Heart right ventricle (tissue), 16 donors: ENCODE results near the gene CAVIN2. TPM values are rescaled to one million over a fixed set of nuclear protein-coding genes. Genes with fewer than 3 reads are reported as not detected.

Experiments
- ATAC-seq, 8 donors: fragments of 200-7000 bp; cut with Tn5 transposase; one replicate each; pipeline ENCODE4 v1.9.1; 2020; ENCODE audit warnings: mild to moderate bottlenecking in 8 of 8, moderate library complexity in 8 of 8, moderate number of reproducible peaks in 1 of 8
- DNase-seq, 2 donors: peaks; one replicate each; pipeline ENCODE4 v3.0.0-alpha.2; 2020
- H3K27ac ChIP-seq, 10 donors: fragments of 200-600 bp; sonication (generic) in 2 of 10; one replicate each; pipeline versions ENCODE4 v1.5.0 to v1.8.0; 2020 to 2022; ENCODE audit warnings: mild to moderate bottlenecking in 3 of 10
- H3K27me3 ChIP-seq, 7 donors: fragments of 200-600 bp; one replicate each; pipeline ENCODE4 v1.8.0; 2021 to 2022; ENCODE audit warnings: mild to moderate bottlenecking in 2 of 7
- H3K36me3 ChIP-seq, 9 donors: fragments of 200-600 bp; sonication (generic) in 1 of 9; one replicate each; pipeline versions ENCODE4 v1.5.0 to v1.8.0; 2020 to 2022; ENCODE audit warnings: mild to moderate bottlenecking in 2 of 9
- H3K4me1 ChIP-seq, 9 donors: fragments of 200-600 bp; sonication (generic) in 1 of 9; one replicate each; pipeline versions ENCODE4 v1.5.0 to v1.8.0; 2020 to 2022; ENCODE audit warnings: mild to moderate bottlenecking in 4 of 9
- H3K4me3 ChIP-seq, 10 donors: fragments of 200-600 bp; sonication (generic) in 2 of 10; one replicate each; pipeline versions ENCODE4 v1.5.0 to v1.8.0; 2020 to 2022; ENCODE audit warnings: mild to moderate bottlenecking in 7 of 10, moderate library complexity in 2 of 10
- H3K9me3 ChIP-seq, 11 donors: fragments of 200-600 bp in 10 of 11; sonication (generic) in 2 of 11; one replicate each; pipeline versions ENCODE4 v1.5.0 to v1.8.0; 2013 to 2022; ENCODE audit warnings: mild to moderate bottlenecking in 2 of 11, control low read depth in 1 of 11, moderate library complexity in 1 of 11
- WGBS, 2 donors: extraction: QIAGEN DNeasy Blood & Tissue Kit; methylation state at CpG; one replicate each; pipeline ENCODE4 v1.1.7; 2013; ENCODE audit warnings: inconsistent platforms in 1 of 2; 5-methylcytosine and 5-hydroxymethylcytosine counted together
- intact Hi-C, 10 donors: fragments of 100-400 bp; cut with DNase I; formaldehyde crosslinking; loops; one replicate each; pipeline versions ENCODE4 v1.11.1 to v1.14.2; 2022
- polyA plus RNA-seq, 2 donors: library from polyadenylated mRNA; stranded (reverse); fragments of 200-250 nt; gene quantifications; one replicate each; pipeline ENCODE4 v1.2.3, GENCODE V29; 2013
- total RNA-seq, 10 donors: library from RNA; stranded (reverse); fragmentation: NEBNext Ultra II Directional in 3 of 10; extraction: Animal tissue kit (Norgen Biotek cat#: 25700) in 3 of 10; gene quantifications; one replicate each; pipeline versions ENCODE4 v1.2.1 to v1.2.4, GENCODE V29; 2021 to 2023
- TF ChIP-seq, protein P1 (sequence below), 9 donors: fragments of 200-600 bp; sonication (generic) in 2 of 9; IDR thresholded peaks; one replicate each; pipeline versions ENCODE4 v1.5.0 to v1.8.0; 2021 to 2022; ENCODE audit warnings: antibody characterized with exemption in 9 of 9, mild to moderate bottlenecking in 5 of 9, moderate library complexity in 1 of 9
- donor health status: Arrhythmogenic right ventricular cardiomyopathy.
- donor health status: ischemic (EF 13 %, LVEDD 7.1; RV severe dilation, severe dysfunction).
- donor health status: healthy with polysubstance abuse.
- donor health status: DM: no; HTN: yes; CAD: no.
- donor health status: DM: no; HTN: no; CAD: no.
- donor health status: ischemic (EF 25% LVEDD 6.9; RV normal size, moderate dysfunction).
- donor health status: ischemic (EF 25% LVEDD 5.7; RV mildly dilated, moderate dysfunction).
- donor health status: healthy.
- donor health status: DM: yes; HTN: yes; CAD: no.
- donor health status: Ischemic cardiomyopathy.
- donor health status: ischemic (EF 35%, LVEDD 5.7; RV mildly dilated, moderate dysfunction).
- donor health status: nonischemic (EF 11% LVEDD 7.7; RV severe dilation, severe dysfunction).
- donor health status: DM: yes; HTN: yes; CAD: no.
- donor health status: PGD.
- donor health status: ischemic (EF 29% LVEDD 5.4; RV normal size, mild dysfunction).
- donor health status: nonischemic (EF 23%, LVEDD 6.1; RV moderate dilation, normal function).

Gene CAVIN2
- total and polyA plus RNA-seq, 12 donors: 31.5 to 126 (median 91.3) TPM

DNA sequence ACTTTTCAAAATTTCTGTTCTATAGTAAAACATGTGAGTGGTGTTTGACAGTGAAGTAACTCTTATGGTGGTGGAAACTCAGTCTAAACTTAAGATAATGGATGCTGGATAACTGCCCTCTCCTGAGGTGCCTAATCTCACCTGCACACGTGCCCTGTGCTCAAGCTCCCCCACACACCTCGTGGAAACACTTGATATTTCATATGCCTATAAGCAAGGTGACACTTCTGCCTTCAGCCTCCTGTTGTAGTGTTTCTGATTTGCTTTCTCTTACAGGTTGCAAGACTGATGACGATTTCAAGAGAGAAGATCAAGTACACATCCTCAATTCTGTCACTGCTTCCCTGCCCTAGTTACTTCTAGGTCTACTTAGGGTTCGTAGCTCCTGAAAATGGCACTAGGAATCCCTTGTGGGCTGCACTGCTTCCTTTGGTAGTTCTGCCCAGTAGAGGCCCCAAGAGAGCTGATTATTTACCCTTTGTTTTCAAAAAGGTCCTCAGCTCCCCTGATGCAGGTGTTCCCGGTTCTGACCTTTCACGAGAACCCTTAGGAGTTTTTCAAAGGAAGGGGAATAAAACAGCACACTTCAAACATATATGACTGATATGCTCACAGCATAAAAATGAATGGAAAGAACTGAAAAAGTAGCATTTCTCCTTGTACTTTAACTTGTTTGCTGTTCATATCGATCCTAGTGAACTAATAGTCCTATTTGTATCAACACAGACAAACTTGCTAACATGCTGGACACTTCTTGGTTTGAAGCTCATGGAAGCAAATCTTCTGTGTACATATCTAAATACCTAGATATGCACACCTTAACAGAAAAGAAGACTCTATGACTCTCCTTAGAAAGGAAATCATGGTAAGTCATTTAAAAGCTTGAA, 6.7 kb downstream of the CAVIN2 start:
- ATAC-seq: no peak
- no peaks in the 10 kb centered on the region for H3K9me3 ChIP-seq
- intact Hi-C loops: loop anchor here in 4 of 10 donors (10.0 kb wide), 2 partner anchors 65 to 185 kb away; no protein-coding TSS in a partner anchor
- WGBS, 2 donors: 34 to 38% methylated on average over 7 of the region's 7 CpGs
- H3K4me1 ChIP-seq: peaks cover 4 to 88% (median 70%) of the 10 kb centered on the region in 9 donors
- H3K27me3 ChIP-seq: no peaks in the 10 kb centered on the region
- DNase-seq: no peak
- TF ChIP-seq, protein P1, sequence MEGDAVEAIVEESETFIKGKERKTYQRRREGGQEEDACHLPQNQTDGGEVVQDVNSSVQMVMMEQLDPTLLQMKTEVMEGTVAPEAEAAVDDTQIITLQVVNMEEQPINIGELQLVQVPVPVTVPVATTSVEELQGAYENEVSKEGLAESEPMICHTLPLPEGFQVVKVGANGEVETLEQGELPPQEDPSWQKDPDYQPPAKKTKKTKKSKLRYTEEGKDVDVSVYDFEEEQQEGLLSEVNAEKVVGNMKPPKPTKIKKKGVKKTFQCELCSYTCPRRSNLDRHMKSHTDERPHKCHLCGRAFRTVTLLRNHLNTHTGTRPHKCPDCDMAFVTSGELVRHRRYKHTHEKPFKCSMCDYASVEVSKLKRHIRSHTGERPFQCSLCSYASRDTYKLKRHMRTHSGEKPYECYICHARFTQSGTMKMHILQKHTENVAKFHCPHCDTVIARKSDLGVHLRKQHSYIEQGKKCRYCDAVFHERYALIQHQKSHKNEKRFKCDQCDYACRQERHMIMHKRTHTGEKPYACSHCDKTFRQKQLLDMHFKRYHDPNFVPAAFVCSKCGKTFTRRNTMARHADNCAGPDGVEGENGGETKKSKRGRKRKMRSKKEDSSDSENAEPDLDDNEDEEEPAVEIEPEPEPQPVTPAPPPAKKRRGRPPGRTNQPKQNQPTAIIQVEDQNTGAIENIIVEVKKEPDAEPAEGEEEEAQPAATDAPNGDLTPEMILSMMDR (IDR thresholded peaks at IDR 0.05): peak in 3 of 9 donors; percentile 8 to 27 (median 26)
- peaks cover 0 to 38% (median 10%) of the 10 kb centered on the region in 9 donors for H3K36me3 ChIP-seq
- H3K27ac ChIP-seq: peak overlapping the region; percentile 32 to 97 (median 84)
- H3K4me3 ChIP-seq: peak overlapping the region in 8 of 10 donors; percentile 9 to 81 (median 74)

DNA sequence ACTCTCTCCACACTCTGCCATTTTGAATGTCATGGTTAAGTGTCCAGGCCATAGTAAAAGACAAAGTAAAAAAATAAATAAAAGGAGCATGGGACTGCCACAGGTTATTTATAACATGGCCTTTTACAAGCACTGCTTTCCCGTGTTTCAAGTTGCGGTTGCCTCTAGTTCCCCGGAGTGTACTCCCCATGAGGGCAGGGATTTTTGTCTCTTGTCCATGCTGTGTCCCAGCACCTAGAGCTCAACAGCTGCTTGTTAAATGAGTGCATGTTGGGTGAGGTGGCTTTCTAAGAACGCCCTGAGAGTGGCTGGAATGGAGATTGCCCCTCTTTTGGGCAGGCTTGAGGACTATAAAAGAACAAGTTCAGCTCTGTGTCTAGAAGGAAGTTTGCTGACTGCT, 8.4 kb downstream of the CAVIN2 start:
- ATAC-seq: no peak
- H3K27me3 ChIP-seq: no peaks in the 10 kb centered on the region
- peak overlapping the region in 3 of 10 donors; percentile 4 to 8 (median 6) for H3K4me3 ChIP-seq
- H3K36me3 ChIP-seq: peaks cover 0 to 54% (median 14%) of the 10 kb centered on the region in 9 donors
- intact Hi-C loops: no loop called here
- H3K9me3 ChIP-seq: no peaks in the 10 kb centered on the region
- TF ChIP-seq, protein P1 (IDR thresholded peaks at IDR 0.05): no peak
- WGBS, 2 donors: 67 to 68% methylated on average over 4 of the region's 4 CpGs
- H3K4me1 ChIP-seq: peaks cover 4 to 100% (median 85%) of the 10 kb centered on the region in 9 donors
- DNase-seq: no peak
- peak overlapping the region in 8 of 10 donors; percentile 74 to 97 (median 86) for H3K27ac ChIP-seq

DNA sequence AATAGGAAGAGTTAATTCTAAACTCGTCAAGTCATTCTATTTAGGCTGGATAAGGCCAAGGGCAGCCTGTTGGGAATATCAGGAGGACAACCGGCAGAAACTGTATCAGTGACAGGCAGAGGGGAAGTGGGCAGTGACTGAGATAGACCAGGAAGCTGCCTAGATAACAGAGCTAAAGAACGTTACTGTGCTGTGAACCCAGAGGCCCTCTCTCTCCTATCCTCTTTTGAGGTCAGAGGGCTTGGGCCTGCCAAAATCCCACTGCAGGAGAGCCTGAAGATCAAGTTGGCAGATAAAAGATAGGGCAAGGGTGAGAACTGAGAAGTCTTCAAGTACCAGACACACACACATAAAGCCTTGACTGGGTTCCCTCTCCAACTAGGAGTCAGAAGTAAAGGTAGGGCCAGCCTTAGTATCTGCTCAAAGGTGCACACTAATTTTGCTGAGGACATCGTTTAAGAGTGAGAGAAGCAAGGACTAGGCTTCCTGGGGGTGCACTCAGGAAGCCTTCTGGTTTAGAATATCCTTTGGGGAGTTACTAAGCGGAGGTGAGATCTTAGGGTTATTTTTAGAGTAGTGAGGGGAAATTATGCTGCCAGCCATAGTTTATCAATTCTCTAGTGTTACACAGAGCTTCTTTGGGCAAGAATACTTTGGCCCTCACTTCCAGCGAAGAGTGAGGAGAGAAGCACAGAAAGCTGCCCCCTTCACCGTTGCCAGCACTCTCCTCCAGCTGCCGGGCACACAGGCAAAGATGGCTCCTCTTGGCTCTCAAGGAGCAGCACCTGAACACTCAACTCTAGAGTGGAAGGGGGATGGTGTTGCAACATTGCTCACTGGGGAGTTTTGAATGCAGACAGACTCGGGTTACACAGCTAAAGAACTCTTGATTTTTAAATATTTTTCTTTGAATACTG, 9.8 kb downstream of the CAVIN2 start:
- DNase-seq (peak in 1 of 2 donors; percentile 38), ATAC-seq (peak; percentile 74 to 92 (median 86))
- WGBS, 2 donors: 18 to 24% methylated on average over 9 of the region's 9 CpGs
- Histone ChIP-seq H3K4me3 (peak overlapping the region in 6 of 10 donors; percentile 1 to 22 (median 7)), H3K36me3 (peaks cover 0 to 51% (median 14%) of the 10 kb centered on the region in 9 donors), H3K4me1 (peaks cover 4 to 99% (median 90%) of the 10 kb centered on the region in 9 donors), H3K9me3 (no peaks in the 10 kb centered on the region), H3K27me3 (no peaks in the 10 kb centered on the region), H3K27ac (peak overlapping the region; percentile 68 to 97 (median 84))
- TF ChIP-seq, protein P1 (IDR thresholded peaks at IDR 0.05): no peak
- intact Hi-C loops: no loop called here

DNA sequence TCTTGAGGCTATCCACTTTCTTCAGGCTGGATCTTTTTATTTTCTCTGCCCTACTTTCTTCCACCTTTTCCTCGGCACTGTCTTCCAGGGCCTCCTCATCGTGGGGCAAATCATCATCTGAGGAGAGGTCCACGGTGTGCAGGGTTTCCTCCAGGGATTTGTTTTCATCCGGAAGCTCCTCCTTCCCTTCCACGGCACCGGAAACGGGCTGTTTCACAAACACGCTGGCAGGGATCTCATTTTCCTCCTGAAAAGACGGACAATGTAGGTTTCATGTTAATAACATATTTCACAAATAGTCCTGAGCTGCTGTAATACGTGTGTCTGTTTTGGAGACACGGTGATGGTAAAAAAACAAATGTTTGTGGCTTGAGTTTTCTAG, 10.4 kb downstream of the CAVIN2 start:
- Histone ChIP-seq H3K4me3 (peak overlapping the region in 4 of 10 donors; percentile 6 to 22 (median 10)), H3K27ac (peak overlapping the region; percentile 68 to 97 (median 84)), H3K4me1 (peaks cover 4 to 99% (median 84%) of the 10 kb centered on the region in 9 donors), H3K36me3 (peaks cover 0 to 51% (median 14%) of the 10 kb centered on the region in 9 donors), H3K27me3 (no peaks in the 10 kb centered on the region), H3K9me3 (no peaks in the 10 kb centered on the region)
- WGBS, 2 donors: 33 to 36% methylated on average over 11 of the region's 11 CpGs
- ATAC-seq (peak in 3 of 8 donors; percentile 2 to 11 (median 3)), DNase-seq (no peak)
- intact Hi-C loops: no loop called here
- TF ChIP-seq, protein P1 (IDR thresholded peaks at IDR 0.05): no peak
